ENCODE results near the gene ATXN7L3. TPM values are rescaled to one million over a fixed set of nuclear protein-coding genes. Genes with fewer than 3 reads are reported as not detected.
A peak's percentile ranks its signal among the peaks of the same experiment; 100 is the strongest.

ATXN7L3 gene
- total RNA-seq, 2 donors from 2014 or later: 45.8 to 72.0 TPM

DNA sequence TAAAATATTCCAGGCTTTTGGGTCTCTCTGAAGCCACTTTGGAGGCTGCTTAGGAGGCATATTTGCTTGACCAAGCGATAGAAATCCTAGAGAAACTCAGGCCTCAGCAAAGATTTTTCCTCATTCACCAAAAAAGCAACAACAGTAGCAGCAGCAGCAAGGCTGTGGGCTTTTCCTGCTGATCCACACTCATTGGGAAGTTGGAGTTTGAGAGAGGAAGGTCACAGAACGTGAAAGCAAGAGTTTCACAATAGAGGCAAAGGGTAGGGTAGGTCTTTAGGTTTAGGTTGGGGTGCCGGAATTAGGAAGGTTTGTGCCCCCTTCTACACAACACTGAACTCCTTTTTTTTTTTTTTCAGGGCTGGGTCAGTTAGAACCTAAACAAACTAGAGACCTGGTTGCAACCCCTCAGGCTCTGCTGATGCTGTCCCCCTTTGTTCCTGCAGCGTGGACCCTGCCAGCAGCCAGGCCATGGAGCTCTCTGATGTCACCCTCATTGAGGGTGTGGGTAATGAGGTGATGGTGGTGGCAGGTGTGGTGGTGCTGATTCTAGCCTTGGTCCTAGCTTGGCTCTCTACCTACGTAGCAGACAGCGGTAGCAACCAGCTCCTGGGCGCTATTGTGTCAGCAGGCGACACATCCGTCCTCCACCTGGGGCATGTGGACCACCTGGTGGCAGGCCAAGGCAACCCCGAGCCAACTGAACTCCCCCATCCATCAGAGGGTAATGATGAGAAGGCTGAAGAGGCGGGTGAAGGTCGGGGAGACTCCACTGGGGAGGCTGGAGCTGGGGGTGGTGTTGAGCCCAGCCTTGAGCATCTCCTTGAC is 10.9 kb downstream of the ATXN7L3 start:
- Histone ChIP-seq H3K9me3 (no peaks in the 10 kb centered on the region), H3K4me1 (replicated peaks) (peaks cover 14% of the 10 kb centered on the region), H3K27me3 (replicated peaks; ENCODE audit: insufficient read depth) (no peaks in the 10 kb centered on the region), H3K27ac (peak overlapping the region in 1 of 2 donors; percentile 99), H3K36me3 (peaks cover 0 to 4% of the 10 kb centered on the region in 2 donors), H3K4me3 (no peak overlapping the region)
- 91% methylated on average over 12 of the region's 12 CpGs for whole genome bisulfite sequencing
- TF ChIP-seq, protein P1, sequence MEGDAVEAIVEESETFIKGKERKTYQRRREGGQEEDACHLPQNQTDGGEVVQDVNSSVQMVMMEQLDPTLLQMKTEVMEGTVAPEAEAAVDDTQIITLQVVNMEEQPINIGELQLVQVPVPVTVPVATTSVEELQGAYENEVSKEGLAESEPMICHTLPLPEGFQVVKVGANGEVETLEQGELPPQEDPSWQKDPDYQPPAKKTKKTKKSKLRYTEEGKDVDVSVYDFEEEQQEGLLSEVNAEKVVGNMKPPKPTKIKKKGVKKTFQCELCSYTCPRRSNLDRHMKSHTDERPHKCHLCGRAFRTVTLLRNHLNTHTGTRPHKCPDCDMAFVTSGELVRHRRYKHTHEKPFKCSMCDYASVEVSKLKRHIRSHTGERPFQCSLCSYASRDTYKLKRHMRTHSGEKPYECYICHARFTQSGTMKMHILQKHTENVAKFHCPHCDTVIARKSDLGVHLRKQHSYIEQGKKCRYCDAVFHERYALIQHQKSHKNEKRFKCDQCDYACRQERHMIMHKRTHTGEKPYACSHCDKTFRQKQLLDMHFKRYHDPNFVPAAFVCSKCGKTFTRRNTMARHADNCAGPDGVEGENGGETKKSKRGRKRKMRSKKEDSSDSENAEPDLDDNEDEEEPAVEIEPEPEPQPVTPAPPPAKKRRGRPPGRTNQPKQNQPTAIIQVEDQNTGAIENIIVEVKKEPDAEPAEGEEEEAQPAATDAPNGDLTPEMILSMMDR (IDR thresholded peaks at IDR 0.05): no peak
- TF ChIP-seq POLR2A (IDR thresholded peaks at IDR 0.05): no peak
- TF ChIP-seq POLR2AphosphoS5 (IDR thresholded peaks at IDR 0.05): no peak
- intact Hi-C loops (cut with DNase I): no loop called here
- no peak for DNase-seq (ENCODE audit: low spot score)

DNA sequence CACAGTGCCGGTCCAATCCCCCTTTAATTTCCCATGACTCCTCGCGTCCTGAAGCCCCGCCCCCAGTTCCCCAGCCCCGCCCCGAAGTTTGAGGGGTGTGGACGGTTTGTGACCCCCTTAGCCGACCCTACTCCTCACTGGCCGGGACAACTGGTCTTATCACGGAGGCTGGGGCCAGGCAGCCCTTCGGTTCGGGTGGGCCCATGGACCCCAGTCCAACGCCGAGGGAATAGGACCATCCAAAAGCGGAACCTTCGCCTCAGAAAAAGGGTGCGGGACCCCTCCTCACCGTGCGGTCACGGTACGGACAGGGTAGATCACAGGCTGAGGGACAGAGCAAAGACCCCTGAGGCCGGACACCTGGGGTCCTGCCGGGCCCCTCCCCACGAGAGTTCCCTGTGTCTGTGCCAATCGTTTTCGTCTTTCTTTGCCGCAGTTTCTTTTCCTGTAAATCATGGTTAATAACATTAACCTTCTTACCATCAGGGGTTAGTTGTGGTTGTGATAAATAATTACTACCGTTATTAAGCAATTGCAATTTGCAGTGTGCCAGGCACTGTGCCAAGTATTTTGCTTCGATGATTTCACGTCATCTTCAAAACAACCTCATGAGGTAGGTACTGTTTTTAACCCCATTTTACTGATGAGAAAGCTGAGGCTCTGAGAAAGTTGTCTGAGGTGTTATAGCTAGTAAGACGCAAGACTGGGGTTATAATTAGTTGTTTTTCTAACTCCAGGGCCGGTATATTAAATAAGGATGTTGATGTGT is 12.4 kb downstream of the ATXN7L3 start:
- Histone ChIP-seq H3K4me1 (replicated peaks) (peaks cover 10% of the 10 kb centered on the region), H3K27me3 (replicated peaks; ENCODE audit: insufficient read depth) (no peaks in the 10 kb centered on the region), H3K9me3 (no peaks in the 10 kb centered on the region), H3K27ac (peak overlapping the region; percentile 99), H3K36me3 (no peaks in the 10 kb centered on the region), H3K4me3 (peak overlapping the region; percentile 93 to 96)
- intact Hi-C loops (cut with DNase I): no loop called here
- no peak for DNase-seq (ENCODE audit: low spot score)
- 1% methylated on average over 32 of the region's 32 CpGs for WGBS
- TF ChIP-seq POLR2A (IDR thresholded peaks at IDR 0.05) (no peak), POLR2AphosphoS5 (IDR thresholded peaks at IDR 0.05) (no peak)
- TF ChIP-seq, protein P1 (IDR thresholded peaks at IDR 0.05): no peak

DNA sequence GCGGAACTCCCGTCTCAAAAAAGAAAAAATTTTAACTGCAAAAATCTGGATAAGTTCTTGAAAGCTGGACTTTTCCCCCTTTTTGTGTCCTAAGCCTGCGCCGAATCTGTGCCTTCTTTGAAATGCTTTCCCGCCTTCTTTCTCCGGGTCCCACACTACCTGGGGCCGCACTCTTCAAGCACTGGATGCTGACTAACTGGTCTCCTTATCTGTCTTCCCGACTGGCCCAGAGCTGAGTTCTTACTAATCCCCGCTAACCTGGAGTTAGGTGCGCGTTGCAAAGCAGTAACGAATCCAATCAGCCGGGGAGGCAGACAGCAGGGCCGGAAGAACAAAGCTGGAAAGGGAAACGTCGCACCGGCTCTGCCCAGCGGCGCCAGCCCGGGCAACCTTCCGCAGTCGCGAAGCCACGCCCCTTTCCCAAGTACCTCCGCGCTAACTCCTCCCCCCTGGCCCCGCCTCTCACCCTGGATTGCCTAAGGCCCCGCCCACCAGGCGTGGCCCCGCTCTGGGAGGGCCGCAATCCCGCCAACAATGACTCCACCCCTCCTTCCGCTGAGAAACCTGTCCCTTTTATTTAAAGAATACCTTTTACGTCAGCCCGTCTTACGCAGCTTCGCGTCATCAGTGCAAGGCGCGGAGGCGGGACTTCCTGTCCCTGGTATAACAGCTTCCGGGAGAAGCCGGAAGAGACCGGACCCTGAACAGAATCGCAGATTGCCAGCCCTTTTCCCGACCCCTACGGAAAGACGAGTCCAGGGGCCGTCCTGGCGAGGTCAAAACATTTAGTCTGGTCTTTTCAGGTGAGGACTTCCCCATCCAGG is 13.2 kb downstream of the ATXN7L3 start, which contains the start of gene TMUB2:
Gene TMUB2 (plus strand): TSS at position 666 of the 824 bp plus-strand sequence. CDS start 737 bp downstream, outside the sequence.
- Histone ChIP-seq H3K27me3 (replicated peaks; ENCODE audit: insufficient read depth) (no peaks in the 10 kb centered on the region), H3K36me3 (no peaks in the 10 kb centered on the region), H3K27ac (peak within 1 kb of the TSS; percentile 99), H3K4me1 (replicated peaks) (peaks cover 7% of the 10 kb centered on the region), H3K4me3 (peak within 1 kb of the TSS; percentile 93 to 96), H3K9me3 (no peaks in the 10 kb centered on the region)
- peak; percentile 99 for DNase-seq (ENCODE audit: low spot score)
- TF ChIP-seq POLR2A (IDR thresholded peaks at IDR 0.05): peak; percentile 91
- TF ChIP-seq, protein P1 (IDR thresholded peaks at IDR 0.05): peak in 2 of 4 experiments; percentile 2 to 27
- peak; percentile 99 for TF ChIP-seq POLR2AphosphoS5 (IDR thresholded peaks at IDR 0.05)
- intact Hi-C loops (cut with DNase I): no loop called here
- under 1% methylated on average over 50 of the region's 50 CpGs for WGBS

DNA sequence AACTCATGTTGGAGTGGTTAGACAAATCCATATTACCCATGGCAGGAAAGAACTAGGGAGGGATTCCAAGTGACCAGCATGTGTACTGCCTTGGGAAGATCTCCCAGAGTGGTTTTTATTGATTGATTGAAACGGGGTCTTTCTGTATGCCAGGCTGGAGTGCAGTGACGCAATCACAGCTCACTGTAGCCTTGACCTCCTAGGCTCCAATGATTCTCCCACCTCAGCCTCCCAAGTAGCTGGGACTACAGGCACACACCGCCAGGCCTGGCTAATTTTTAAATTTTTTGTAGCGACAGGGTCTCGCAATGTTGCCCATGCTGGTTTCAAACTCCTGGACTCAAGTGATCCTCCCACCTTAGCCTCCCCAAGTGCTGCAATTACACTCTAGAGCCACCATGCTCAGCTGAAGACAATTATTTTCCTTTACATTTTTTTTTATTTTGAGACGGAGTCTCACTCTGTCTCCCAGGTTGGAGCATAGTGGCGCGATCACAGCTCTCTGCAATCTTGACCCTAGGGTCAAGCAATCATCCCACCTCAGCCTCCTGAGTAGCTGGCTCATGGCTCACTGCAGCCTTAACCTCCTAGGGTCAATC is 15.4 kb downstream of the ATXN7L3 start:
- no peak overlapping the region for H3K27ac ChIP-seq
- TF ChIP-seq, protein P1 (IDR thresholded peaks at IDR 0.05): no peak
- no peak for TF ChIP-seq POLR2A (IDR thresholded peaks at IDR 0.05)
- TF ChIP-seq POLR2AphosphoS5 (IDR thresholded peaks at IDR 0.05): no peak
- no peaks in the 10 kb centered on the region for H3K9me3 ChIP-seq
- WGBS: 87% methylated on average over 8 of the region's 8 CpGs
- no peaks in the 10 kb centered on the region for H3K36me3 ChIP-seq
- no peaks in the 10 kb centered on the region for H3K27me3 ChIP-seq (replicated peaks; ENCODE audit: insufficient read depth)
- peaks cover 7% of the 10 kb centered on the region for H3K4me1 ChIP-seq (replicated peaks)
- H3K4me3 ChIP-seq: no peak overlapping the region
- DNase-seq (ENCODE audit: low spot score): no peak
- intact Hi-C loops (cut with DNase I): no loop called here

Data from prostate gland (tissue), 2 donors.